Progenitor cell of endocrine pancreas (in vitro differentiated cells): Measurements from ENCODE around the gene LIMD2. TPM values are rescaled to one million over a fixed set of nuclear protein-coding genes. Genes with fewer than 3 reads are reported as not detected.

Experiments used
- DNase-seq: peaks from one replicate; pipeline ENCODE4 v3.0.0; 2021; ENCODE audit warnings: low spot score; ENCODE audit not compliant: unreplicated experiment
- H3K27ac Mint-ChIP-seq: 2 replicates; pipeline ENCODE4 v1.8.0; 2021; ENCODE audit warnings: mild to moderate bottlenecking, moderate library complexity, mixed read lengths
- H3K27me3 Mint-ChIP-seq: 2 replicates; pipeline ENCODE4 v1.8.0; 2021; ENCODE audit warnings: mixed read lengths
- H3K36me3 Mint-ChIP-seq: 2 replicates; pipeline ENCODE4 v1.8.0; 2022; ENCODE audit warnings: mixed read lengths; ENCODE audit not compliant: insufficient read depth
- H3K4me1 Mint-ChIP-seq: 2 replicates; pipeline ENCODE4 v1.8.0; 2021; ENCODE audit warnings: low read depth, mixed read lengths
- H3K4me3 Mint-ChIP-seq: 2 replicates; pipeline ENCODE4 v1.8.0; 2021; ENCODE audit warnings: low read depth, mild to moderate bottlenecking, moderate library complexity, mixed read lengths
- H3K9me3 Mint-ChIP-seq: 2 replicates; pipeline ENCODE4 v1.8.0; 2021; ENCODE audit warnings: low read depth, mixed read lengths
- total RNA-seq: library from RNA; stranded (reverse); gene quantifications from 2 replicates; pipeline ENCODE4 v1.2.1, GENCODE V29; 2021
- TF ChIP-seq, protein P1 (sequence below): fragments of 200-600 bp; sonication (generic); IDR thresholded peaks from one replicate; pipeline ENCODE4 v1.5.0; 2021; ENCODE audit warnings: antibody characterized with exemption, mild to moderate bottlenecking; ENCODE audit not compliant: unreplicated experiment

LIMD2 gene
- total RNA-seq, 1 donor from 2014 or later: 113 TPM

DNA sequence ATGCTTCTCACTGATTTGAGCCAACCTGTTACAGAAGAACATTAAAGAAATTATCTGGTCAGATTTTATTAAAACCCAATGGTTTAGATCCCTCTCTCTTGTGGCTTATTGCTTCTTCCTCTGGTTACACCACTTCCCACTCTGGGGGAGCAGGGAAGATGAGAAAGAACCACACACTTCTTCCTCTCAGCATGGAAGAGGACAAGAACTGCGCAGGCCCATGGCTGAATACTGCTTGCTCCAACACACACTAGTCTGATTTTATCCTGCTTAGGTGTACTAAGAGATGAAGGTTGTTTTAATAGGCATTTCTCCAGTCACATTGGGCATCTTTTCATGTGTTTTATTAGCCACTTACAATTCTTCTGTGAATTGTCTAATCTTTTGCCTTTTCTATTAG lies 50.1 kb downstream of the LIMD2 start:
- Mint-ChIP-seq H3K27ac (no peak overlapping the region), H3K4me1 (no peaks in the 10 kb centered on the region), H3K9me3 (no peaks in the 10 kb centered on the region), H3K36me3 (peaks cover 9% of the 10 kb centered on the region), H3K27me3 (no peaks in the 10 kb centered on the region), H3K4me3 (no peak overlapping the region)
- DNase-seq: no peak
- TF ChIP-seq, protein P1, sequence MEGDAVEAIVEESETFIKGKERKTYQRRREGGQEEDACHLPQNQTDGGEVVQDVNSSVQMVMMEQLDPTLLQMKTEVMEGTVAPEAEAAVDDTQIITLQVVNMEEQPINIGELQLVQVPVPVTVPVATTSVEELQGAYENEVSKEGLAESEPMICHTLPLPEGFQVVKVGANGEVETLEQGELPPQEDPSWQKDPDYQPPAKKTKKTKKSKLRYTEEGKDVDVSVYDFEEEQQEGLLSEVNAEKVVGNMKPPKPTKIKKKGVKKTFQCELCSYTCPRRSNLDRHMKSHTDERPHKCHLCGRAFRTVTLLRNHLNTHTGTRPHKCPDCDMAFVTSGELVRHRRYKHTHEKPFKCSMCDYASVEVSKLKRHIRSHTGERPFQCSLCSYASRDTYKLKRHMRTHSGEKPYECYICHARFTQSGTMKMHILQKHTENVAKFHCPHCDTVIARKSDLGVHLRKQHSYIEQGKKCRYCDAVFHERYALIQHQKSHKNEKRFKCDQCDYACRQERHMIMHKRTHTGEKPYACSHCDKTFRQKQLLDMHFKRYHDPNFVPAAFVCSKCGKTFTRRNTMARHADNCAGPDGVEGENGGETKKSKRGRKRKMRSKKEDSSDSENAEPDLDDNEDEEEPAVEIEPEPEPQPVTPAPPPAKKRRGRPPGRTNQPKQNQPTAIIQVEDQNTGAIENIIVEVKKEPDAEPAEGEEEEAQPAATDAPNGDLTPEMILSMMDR: no peak

DNA sequence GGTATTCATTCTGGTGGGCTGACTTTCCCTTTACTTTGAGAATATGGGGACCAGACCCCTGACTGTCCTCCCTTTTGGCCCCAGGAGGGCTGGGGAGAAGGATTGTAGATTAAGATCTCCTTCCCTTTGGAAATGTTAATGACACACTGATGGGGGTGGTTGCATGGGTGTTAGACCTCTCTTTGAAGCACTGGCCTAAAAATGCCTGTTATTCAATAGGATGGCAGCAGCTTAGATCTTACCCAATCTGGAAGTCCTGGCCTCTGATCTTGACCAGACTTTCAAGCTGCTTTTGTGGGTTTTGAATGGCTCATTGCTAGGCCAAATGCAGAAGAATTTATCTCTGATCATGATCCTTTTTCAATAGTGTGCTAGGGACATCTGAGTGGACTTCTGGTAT lies 52.0 kb downstream of the LIMD2 start:
- no peak for DNase-seq

DNA sequence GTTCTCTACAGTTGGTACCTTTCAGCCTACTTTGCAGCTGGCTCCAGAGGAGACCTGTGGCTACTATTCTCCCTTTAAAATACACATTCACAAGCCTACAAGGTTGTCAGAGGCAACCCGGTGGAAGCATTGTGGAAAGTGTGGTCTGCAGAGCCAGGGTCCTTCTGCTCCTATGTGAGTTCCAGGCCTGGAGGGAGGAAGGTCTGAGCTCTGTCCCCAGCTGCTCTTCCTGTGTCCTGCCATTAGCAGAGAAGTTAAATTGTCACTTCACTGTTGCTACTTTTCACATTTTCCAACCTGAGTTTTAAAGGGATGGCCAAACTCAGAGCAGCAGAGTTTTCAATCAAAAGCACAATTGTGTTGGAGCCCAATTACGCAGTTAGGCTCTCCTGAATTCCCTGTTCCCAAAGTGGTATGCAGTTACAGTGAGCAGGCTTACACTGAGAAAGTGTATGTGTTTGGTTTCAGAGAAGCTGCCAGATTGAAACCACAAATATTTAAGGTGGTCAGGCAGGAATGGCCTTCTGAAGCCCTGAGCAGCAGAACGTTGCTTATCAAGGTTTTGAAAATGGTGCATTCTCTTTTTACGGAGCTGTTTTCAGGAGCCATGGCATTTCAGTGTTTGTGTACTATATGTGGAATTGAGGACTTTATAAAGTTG lies 52.7 kb downstream of the LIMD2 start:
- Mint-ChIP-seq H3K4me3 (no peak overlapping the region), H3K36me3 (peaks cover 2% of the 10 kb centered on the region), H3K27me3 (no peaks in the 10 kb centered on the region), H3K27ac (no peak overlapping the region), H3K4me1 (no peaks in the 10 kb centered on the region), H3K9me3 (no peaks in the 10 kb centered on the region)
- DNase-seq: no peak
- TF ChIP-seq, protein P1: no peak

More for the DNA sequence above, 52.0 kb downstream of the LIMD2 start:
- Mint-ChIP-seq H3K4me3 (no peak overlapping the region), H3K9me3 (no peaks in the 10 kb centered on the region), H3K27me3 (no peaks in the 10 kb centered on the region), H3K36me3 (peaks cover 2% of the 10 kb centered on the region), H3K27ac (no peak overlapping the region), H3K4me1 (no peaks in the 10 kb centered on the region)
- TF ChIP-seq, protein P1: no peak

DNA sequence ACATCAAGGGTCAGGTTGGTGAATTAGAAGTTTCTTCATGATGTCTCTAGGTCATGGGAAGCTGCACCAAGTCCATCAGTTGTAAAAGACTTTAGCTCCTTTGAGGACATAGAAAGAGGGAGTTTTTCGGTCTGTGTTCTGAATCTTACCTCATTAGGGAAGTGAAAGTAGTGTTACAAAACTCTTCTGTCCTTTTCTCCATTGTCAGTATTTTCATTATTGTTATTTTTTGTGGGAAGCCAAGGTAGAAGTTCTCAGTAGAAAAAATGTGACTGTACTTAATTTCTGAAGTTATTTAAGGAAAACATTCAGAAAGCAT lies 53.5 kb downstream of the LIMD2 start:
- peaks cover 2% of the 10 kb centered on the region for H3K36me3 Mint-ChIP-seq
- no peak overlapping the region for H3K4me3 Mint-ChIP-seq
- TF ChIP-seq, protein P1: no peak
- H3K27me3 Mint-ChIP-seq: no peaks in the 10 kb centered on the region
- no peak for DNase-seq
- no peaks in the 10 kb centered on the region for H3K9me3 Mint-ChIP-seq
- no peak overlapping the region for H3K27ac Mint-ChIP-seq
- H3K4me1 Mint-ChIP-seq: no peaks in the 10 kb centered on the region

Other genes with a start within 250 kb of the LIMD2 start
- gene ACE, start 223.1 kb downstream of the LIMD2 start, total RNA-seq: 6.4 and 6.8 TPM in 2 replicates
- 12.0 and 13.2 TPM in 2 replicates for gene KCNH6, start 176.8 kb downstream of the LIMD2 start, total RNA-seq
- gene DCAF7, start 149.6 kb downstream of the LIMD2 start, total RNA-seq: 134 and 135 TPM in 2 replicates
- gene TACO1, start 99.2 kb downstream of the LIMD2 start, total RNA-seq: 18.2 and 19.2 TPM in 2 replicates
- 19.1 and 22.0 TPM in 2 replicates for gene MAP3K3, start 77.7 kb downstream of the LIMD2 start, total RNA-seq
- gene STRADA, start 41.7 kb upstream of the LIMD2 start, total RNA-seq: 49.7 and 52.0 TPM in 2 replicates
- 65.2 and 68.4 TPM in 2 replicates for gene CCDC47, start 73.5 kb upstream of the LIMD2 start, total RNA-seq
- 181 and 189 TPM in 2 replicates for gene DDX42, start 74.0 kb upstream of the LIMD2 start, total RNA-seq
- 101 and 109 TPM in 2 replicates for gene PSMC5, start 127.3 kb upstream of the LIMD2 start, total RNA-seq
- 46.5 and 49.0 TPM in 2 replicates for gene FTSJ3, start 127.5 kb upstream of the LIMD2 start, total RNA-seq
- gene SMARCD2, start 142.6 kb upstream of the LIMD2 start, total RNA-seq: 61.6 and 63.8 TPM in 2 replicates
- not detected in 2 replicates for gene CSH2, start 173.6 kb upstream of the LIMD2 start, total RNA-seq
- gene GH2, start 181.8 kb upstream of the LIMD2 start, total RNA-seq: not detected in 2 replicates
- not detected in 2 replicates for gene CSH1, start 196.4 kb upstream of the LIMD2 start, total RNA-seq
- not detected in 2 replicates for gene CSHL1, start 211.1 kb upstream of the LIMD2 start, total RNA-seq
- gene GH1, start 218.7 kb upstream of the LIMD2 start, total RNA-seq: not detected in 2 replicates
- gene CD79B, start 232.2 kb upstream of the LIMD2 start, total RNA-seq: not detected in 2 replicates